HepG2 (cell line): ENCODE results near the gene SRRM2. TPM values are rescaled to one million over a fixed set of nuclear protein-coding genes. Genes with fewer than 3 reads are reported as not detected.

Experiments
- AHDC1 ChIP-seq: sonication (generic); formaldehyde crosslinking; IDR thresholded peaks from 2 replicates; pipeline ENCODE4 v1.5.1; 2020; ENCODE audit warnings: mild to moderate bottlenecking, missing genetic modification reagents, borderline replicate concordance
- ARHGAP35 ChIP-seq: sonication (generic); formaldehyde crosslinking; IDR thresholded peaks from 2 replicates; pipeline ENCODE4 v1.9.0; 2022; ENCODE audit warnings: mild to moderate bottlenecking, inconsistent platforms, moderate library complexity, missing genetic modification reagents, borderline replicate concordance
- ATM ChIP-seq: fragments of 450-650 bp; IDR thresholded peaks from 2 replicates; pipeline ENCODE4 v1.7.1; 2017; ENCODE audit warnings: mild to moderate bottlenecking, borderline replicate concordance
- GPBP1L1 ChIP-seq: sonication (generic); formaldehyde crosslinking; IDR thresholded peaks from 2 replicates; pipeline ENCODE4 v1.5.0; 2020; ENCODE audit warnings: mild to moderate bottlenecking, missing genetic modification reagents
- IRX3 ChIP-seq: sonication (generic); formaldehyde crosslinking; IDR thresholded peaks from 2 replicates; pipeline ENCODE4 v1.8.1; 2023; ENCODE audit warnings: mild to moderate bottlenecking, low read depth, missing genetic modification reagents, borderline replicate concordance
- SRSF1 ChIP-seq: fragments of 200-400 bp; formaldehyde crosslinking; optimal IDR thresholded peaks from 2 replicates; pipeline ENCODE3; 2017; ENCODE audit warnings: mild to moderate bottlenecking, low read depth, low read length, moderate library complexity
- TAF15 ChIP-seq: fragments of 200-400 bp; formaldehyde crosslinking; IDR thresholded peaks from one replicate; pipeline ENCODE4 v1.6.1; 2018; ENCODE audit warnings: mild to moderate bottlenecking, low read depth, low read length; ENCODE audit not compliant: poor library complexity, severe bottlenecking
- ZFP36L2 ChIP-seq: sonication (generic); formaldehyde crosslinking; IDR thresholded peaks from 2 replicates; pipeline ENCODE4 v1.4.0; 2020; ENCODE audit warnings: missing genetic modification reagents
- ZNF724P ChIP-seq: sonication (generic); formaldehyde crosslinking; IDR thresholded peaks from 2 replicates; pipeline ENCODE4 v1.8.0; 2022; ENCODE audit warnings: missing genetic modification reagents, borderline replicate concordance
- ZSCAN30 ChIP-seq: sonication (generic); formaldehyde crosslinking; IDR thresholded peaks from 2 replicates; pipeline ENCODE4 v1.5.0; 2020; ENCODE audit warnings: mild to moderate bottlenecking, missing genetic modification reagents
- polyA plus RNA-seq, 8 experiments: library from polyadenylated mRNA; depleted of rRNA in 3 of 8; stranded (reverse) in 7 of 8; unstranded in 1 of 8; fragments of >200 nt; fragmentation: Illumina TruSeq in 4 of 8; extraction: Trizol in 4 of 8; gene quantifications; 2 replicates each; pipeline versions ENCODE4 v1.2.1 to v1.2.3, GENCODE V29; 2011 to 2016; ENCODE audit warnings: low read depth in 4 of 8, missing spikeins in 1 of 8, mixed read lengths in 1 of 8; ENCODE audit not compliant: insufficient read depth in 1 of 8
- total RNA-seq, 5 experiments: library from RNA; depleted of rRNA; stranded (reverse); fragments of >200 nt; fragmentation: Illumina TruSeq; extraction: Trizol; gene quantifications; 2 replicates each; pipeline ENCODE4 v1.2.3, GENCODE V29; 2016; ENCODE audit warnings: low read depth in 1 of 5
- TF ChIP-seq, protein P1 (sequence below): sonication (generic); formaldehyde crosslinking; IDR thresholded peaks from 2 replicates; pipeline ENCODE4 v1.5.0; 2020; ENCODE audit warnings: missing genetic modification reagents, mild to moderate bottlenecking, borderline replicate concordance
- TF ChIP-seq, protein P2 (sequence below): sonication (generic); formaldehyde crosslinking; IDR thresholded peaks from 2 replicates; pipeline ENCODE4 v1.9.0; 2021; ENCODE audit warnings: mild to moderate bottlenecking, missing genetic modification reagents
- TF ChIP-seq, protein P3 (sequence below): sonication (generic); formaldehyde crosslinking; IDR thresholded peaks from 2 replicates; pipeline ENCODE4 v1.5.0; 2020; ENCODE audit warnings: missing genetic modification reagents

SRRM2 gene
- total and polyA plus RNA-seq, 2 of the 13 experiments (the other 11 are each of a cell fraction or from before 2014, with no cell fraction given), result 50.4 to 112 TPM

DNA sequence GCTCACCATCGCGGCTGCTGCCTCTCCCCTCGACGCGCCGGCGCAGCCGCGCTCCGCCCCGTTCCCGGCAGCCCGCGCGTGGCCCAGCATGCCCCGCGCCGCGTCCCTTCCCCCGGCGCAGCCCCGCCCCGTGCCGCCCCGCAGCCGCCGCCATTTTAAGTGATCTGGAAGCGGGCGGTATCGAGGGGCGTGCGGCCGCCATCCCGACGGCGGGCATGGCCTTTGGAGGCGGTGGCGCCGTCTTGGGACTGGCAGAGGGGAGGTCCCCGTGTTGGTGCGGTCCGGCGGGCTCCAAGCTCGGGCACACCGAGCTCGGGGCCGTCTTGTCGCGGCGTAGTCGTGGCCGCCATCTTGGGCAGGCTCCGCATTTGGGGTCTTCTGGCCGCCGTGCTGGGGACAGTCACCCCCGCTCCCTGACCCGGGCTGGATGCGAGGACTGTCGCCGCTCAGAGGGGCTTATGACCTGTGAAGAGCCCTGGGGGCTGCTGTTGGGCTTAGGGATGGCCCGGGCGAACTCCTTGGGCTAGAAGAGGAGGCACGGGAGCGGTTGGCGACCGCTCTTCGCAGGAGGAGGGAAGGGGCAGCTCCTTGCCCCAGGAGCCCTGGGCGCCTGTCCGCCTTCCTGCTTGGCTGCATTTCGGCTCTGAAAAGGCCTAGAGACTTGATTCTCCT, 24.9 kb downstream of the SRRM2 start, which contains the start of gene ELOB (continued):
- TF ChIP-seq, protein P1, sequence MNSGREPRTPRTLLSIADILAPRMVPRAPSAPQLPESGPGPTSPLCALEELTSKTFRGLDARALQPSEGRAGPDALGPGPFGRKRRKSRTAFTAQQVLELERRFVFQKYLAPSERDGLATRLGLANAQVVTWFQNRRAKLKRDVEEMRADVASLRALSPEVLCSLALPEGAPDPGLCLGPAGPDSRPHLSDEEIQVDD (CRISPR knock-in tag), result peak; percentile 38; the same call in 1 of the 2 replicates
- TF ChIP-seq ATM (no peak), ZFP36L2 (0 out of 2 replicates have a peak, but pooled peaks have one; percentile 31), ARHGAP35 (CRISPR knock-in tag) (no peak), AHDC1 (no peak), SRSF1 (peak; percentile 26), TAF15 (peak; percentile 26), ZSCAN30 (CRISPR knock-in tag) (no peak), GPBP1L1 (CRISPR knock-in tag) (no peak), ZNF724P (CRISPR knock-in tag) (no peak), IRX3 (CRISPR knock-in tag) (no peak)
- TF ChIP-seq, protein P2, sequence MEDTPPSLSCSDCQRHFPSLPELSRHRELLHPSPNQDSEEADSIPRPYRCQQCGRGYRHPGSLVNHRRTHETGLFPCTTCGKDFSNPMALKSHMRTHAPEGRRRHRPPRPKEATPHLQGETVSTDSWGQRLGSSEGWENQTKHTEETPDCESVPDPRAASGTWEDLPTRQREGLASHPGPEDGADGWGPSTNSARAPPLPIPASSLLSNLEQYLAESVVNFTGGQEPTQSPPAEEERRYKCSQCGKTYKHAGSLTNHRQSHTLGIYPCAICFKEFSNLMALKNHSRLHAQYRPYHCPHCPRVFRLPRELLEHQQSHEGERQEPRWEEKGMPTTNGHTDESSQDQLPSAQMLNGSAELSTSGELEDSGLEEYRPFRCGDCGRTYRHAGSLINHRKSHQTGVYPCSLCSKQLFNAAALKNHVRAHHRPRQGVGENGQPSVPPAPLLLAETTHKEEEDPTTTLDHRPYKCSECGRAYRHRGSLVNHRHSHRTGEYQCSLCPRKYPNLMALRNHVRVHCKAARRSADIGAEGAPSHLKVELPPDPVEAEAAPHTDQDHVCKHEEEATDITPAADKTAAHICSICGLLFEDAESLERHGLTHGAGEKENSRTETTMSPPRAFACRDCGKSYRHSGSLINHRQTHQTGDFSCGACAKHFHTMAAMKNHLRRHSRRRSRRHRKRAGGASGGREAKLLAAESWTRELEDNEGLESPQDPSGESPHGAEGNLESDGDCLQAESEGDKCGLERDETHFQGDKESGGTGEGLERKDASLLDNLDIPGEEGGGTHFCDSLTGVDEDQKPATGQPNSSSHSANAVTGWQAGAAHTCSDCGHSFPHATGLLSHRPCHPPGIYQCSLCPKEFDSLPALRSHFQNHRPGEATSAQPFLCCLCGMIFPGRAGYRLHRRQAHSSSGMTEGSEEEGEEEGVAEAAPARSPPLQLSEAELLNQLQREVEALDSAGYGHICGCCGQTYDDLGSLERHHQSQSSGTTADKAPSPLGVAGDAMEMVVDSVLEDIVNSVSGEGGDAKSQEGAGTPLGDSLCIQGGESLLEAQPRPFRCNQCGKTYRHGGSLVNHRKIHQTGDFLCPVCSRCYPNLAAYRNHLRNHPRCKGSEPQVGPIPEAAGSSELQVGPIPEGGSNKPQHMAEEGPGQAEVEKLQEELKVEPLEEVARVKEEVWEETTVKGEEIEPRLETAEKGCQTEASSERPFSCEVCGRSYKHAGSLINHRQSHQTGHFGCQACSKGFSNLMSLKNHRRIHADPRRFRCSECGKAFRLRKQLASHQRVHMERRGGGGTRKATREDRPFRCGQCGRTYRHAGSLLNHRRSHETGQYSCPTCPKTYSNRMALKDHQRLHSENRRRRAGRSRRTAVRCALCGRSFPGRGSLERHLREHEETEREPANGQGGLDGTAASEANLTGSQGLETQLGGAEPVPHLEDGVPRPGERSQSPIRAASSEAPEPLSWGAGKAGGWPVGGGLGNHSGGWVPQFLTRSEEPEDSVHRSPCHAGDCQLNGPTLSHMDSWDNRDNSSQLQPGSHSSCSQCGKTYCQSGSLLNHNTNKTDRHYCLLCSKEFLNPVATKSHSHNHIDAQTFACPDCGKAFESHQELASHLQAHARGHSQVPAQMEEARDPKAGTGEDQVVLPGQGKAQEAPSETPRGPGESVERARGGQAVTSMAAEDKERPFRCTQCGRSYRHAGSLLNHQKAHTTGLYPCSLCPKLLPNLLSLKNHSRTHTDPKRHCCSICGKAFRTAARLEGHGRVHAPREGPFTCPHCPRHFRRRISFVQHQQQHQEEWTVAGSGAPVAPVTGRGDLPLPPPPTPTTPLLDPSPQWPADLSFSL (CRISPR knock-in tag), result no peak
- TF ChIP-seq, protein P3, sequence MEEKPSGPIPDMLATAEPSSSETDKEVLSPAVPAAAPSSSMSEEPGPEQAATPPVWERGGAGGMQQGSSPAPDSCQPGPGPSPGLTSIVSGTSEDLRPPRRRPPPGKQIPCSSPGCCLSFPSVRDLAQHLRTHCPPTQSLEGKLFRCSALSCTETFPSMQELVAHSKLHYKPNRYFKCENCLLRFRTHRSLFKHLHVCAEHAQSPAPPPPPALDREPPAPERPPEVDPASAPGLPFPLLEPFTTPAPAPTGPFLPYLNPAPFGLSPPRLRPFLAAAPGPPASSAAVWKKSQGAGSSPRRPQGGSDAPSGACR (CRISPR knock-in tag), result no peak
